Spinal cord (tissue), 10 donors: ENCODE data around the gene NCDN. TPM values are rescaled to one million over a fixed set of nuclear protein-coding genes. Genes with fewer than 3 reads are reported as not detected.

Experiments
- DNase-seq, 6 donors: peaks; one replicate each; pipeline versions ENCODE4 v3.0.0 to v3.0.0-alpha.2; 2013 to 2015; ENCODE audit warnings: low spot score in 6 of 6, low read depth in 4 of 6
- H3K27ac ChIP-seq: one replicate; pipeline ENCODE4 v1.5.1; 2013; ENCODE audit warnings: low read depth, low read length, control low read depth
- H3K27me3 ChIP-seq: one replicate; pipeline ENCODE4 v1.6.1; 2013; ENCODE audit warnings: low read length; ENCODE audit not compliant: control insufficient read depth, insufficient read depth
- H3K36me3 ChIP-seq: one replicate; pipeline ENCODE4 v1.6.1; 2013; ENCODE audit warnings: low read length; ENCODE audit not compliant: control insufficient read depth, insufficient read depth
- H3K4me1 ChIP-seq: one replicate; pipeline ENCODE4 v1.6.1; 2013; ENCODE audit warnings: low read length; ENCODE audit not compliant: control insufficient read depth, insufficient read depth
- H3K4me3 ChIP-seq: one replicate; pipeline ENCODE4 v1.5.1; 2013; ENCODE audit warnings: low read depth, low read length, control low read depth
- H3K9me3 ChIP-seq: one replicate; pipeline ENCODE4 v1.6.1; 2013; ENCODE audit warnings: low read length; ENCODE audit not compliant: control insufficient read depth, insufficient read depth
- WGBS: methylation state at CpG from one replicate; pipeline ENCODE4 v1.1.5; 2013; ENCODE audit warnings: missing lambda C conversion rate; ENCODE audit not compliant: insufficient coverage; 5-methylcytosine and 5-hydroxymethylcytosine counted together
- polyA plus RNA-seq, 2 donors: library from polyadenylated mRNA; unstranded; fragments of 120-200 nt; gene quantifications; one replicate each; pipeline ENCODE4 v1.2.1, GENCODE V29; 2013; ENCODE audit not compliant: insufficient read length in 2 of 2
- total RNA-seq, 2 donors: library from RNA; depleted of rRNA in 1 of 2; stranded (reverse); fragments of 120-200 nt in 1 of 2; fragments of >200 nt in 1 of 2; gene quantifications; one replicate each; pipeline versions ENCODE4 v1.2.3 to v1.2.4, GENCODE V29; 2013 to 2014
- donor health status: healthy.

The NCDN gene
- total and polyA plus RNA-seq, 4 donors = 39.9 to 209 (median 159) TPM

- peak in 1 of 6 donors; percentile 54 for DNase-seq
- no peak overlapping the region for H3K27ac ChIP-seq
- peak overlapping the region; percentile 96 for H3K4me3 ChIP-seq
- 64% methylated on average over 7 of the region's 7 CpGs for WGBS
- H3K4me1 ChIP-seq = peaks cover 59% of the 10 kb centered on the region
- peaks cover 45% of the 10 kb centered on the region for H3K36me3 ChIP-seq
- no peaks in the 10 kb centered on the region for H3K27me3 ChIP-seq
- H3K9me3 ChIP-seq = no peaks in the 10 kb centered on the region
These were observed 1.8 kb downstream of the NCDN start for GRCh38 chr1:35559317-35559944.

GRCh38 chr1:35560256-35561225, 2.9 kb downstream of the NCDN start:
- Histone ChIP-seq H3K9me3 (no peaks in the 10 kb centered on the region), H3K27ac (peak overlapping the region; percentile 25), H3K4me3 (no peak overlapping the region), H3K4me1 (peaks cover 59% of the 10 kb centered on the region), H3K36me3 (peaks cover 56% of the 10 kb centered on the region), H3K27me3 (no peaks in the 10 kb centered on the region)
- WGBS = 48% methylated on average over 44 of the region's 44 CpGs
- peak in 3 of 6 donors; percentile 62 to 95 (median 84) for DNase-seq

GRCh38 chr1:35561297-35561971, 3.8 kb downstream of the NCDN start:
- peaks cover 65% of the 10 kb centered on the region for H3K36me3 ChIP-seq
- no peaks in the 10 kb centered on the region for H3K9me3 ChIP-seq
- no peaks in the 10 kb centered on the region for H3K27me3 ChIP-seq
- 67% methylated on average over 10 of the region's 11 CpGs for WGBS
- no peak overlapping the region for H3K4me3 ChIP-seq
- no peak for DNase-seq
- H3K27ac ChIP-seq = peak overlapping the region; percentile 25
- H3K4me1 ChIP-seq = peaks cover 66% of the 10 kb centered on the region

GRCh38 chr1:35561972-35562680, 4.5 kb downstream of the NCDN start:
- H3K27me3 ChIP-seq = no peaks in the 10 kb centered on the region
- H3K4me3 ChIP-seq = no peak overlapping the region
- H3K27ac ChIP-seq = no peak overlapping the region
- H3K9me3 ChIP-seq = no peaks in the 10 kb centered on the region
- H3K36me3 ChIP-seq = peaks cover 70% of the 10 kb centered on the region
- DNase-seq = no peak
- 73% methylated on average over 14 of the region's 15 CpGs for WGBS
- H3K4me1 ChIP-seq = peaks cover 70% of the 10 kb centered on the region

- Histone ChIP-seq H3K4me3 (no peak overlapping the region), H3K27ac (no peak overlapping the region), H3K4me1 (peaks cover 66% of the 10 kb centered on the region), H3K27me3 (no peaks in the 10 kb centered on the region), H3K9me3 (no peaks in the 10 kb centered on the region), H3K36me3 (peaks cover 70% of the 10 kb centered on the region)
- DNase-seq = no peak
- 74% methylated on average over 11 of the region's 12 CpGs for WGBS
These were observed 5.6 kb downstream of the NCDN start for GRCh38 chr1:35563166-35563565.

GRCh38 chr1:35564037-35564883, 6.7 kb downstream of the NCDN start:
- Histone ChIP-seq H3K9me3 (no peaks in the 10 kb centered on the region), H3K4me1 (peaks cover 60% of the 10 kb centered on the region), H3K27me3 (no peaks in the 10 kb centered on the region), H3K36me3 (peaks cover 68% of the 10 kb centered on the region), H3K4me3 (no peak overlapping the region), H3K27ac (no peak overlapping the region)
- WGBS = 76% methylated on average over 6 of the region's 9 CpGs
- DNase-seq = peak in 3 of 6 donors; percentile 59 to 85 (median 81)

GRCh38 chr1:35564884-35565741, 7.5 kb downstream of the NCDN start:
- 78% methylated on average over 21 of the region's 28 CpGs for WGBS

GRCh38 chr1:35565742-35566133, 8.1 kb downstream of the NCDN start:
- Histone ChIP-seq H3K4me3 (no peak overlapping the region), H3K27ac (no peak overlapping the region), H3K36me3 (peaks cover 61% of the 10 kb centered on the region), H3K9me3 (no peaks in the 10 kb centered on the region), H3K4me1 (peaks cover 48% of the 10 kb centered on the region), H3K27me3 (peaks cover 7% of the 10 kb centered on the region)
- 79% methylated on average over 11 of the region's 11 CpGs for WGBS
- DNase-seq = no peak

More at GRCh38 chr1:35564884-35565741, 7.5 kb downstream of the NCDN start:
- peaks cover 67% of the 10 kb centered on the region for H3K36me3 ChIP-seq
- H3K4me1 ChIP-seq = peaks cover 55% of the 10 kb centered on the region
- DNase-seq = no peak
- no peak overlapping the region for H3K4me3 ChIP-seq
- H3K9me3 ChIP-seq = no peaks in the 10 kb centered on the region
- no peak overlapping the region for H3K27ac ChIP-seq
- peaks cover under 1% of the 10 kb centered on the region for H3K27me3 ChIP-seq
